A673 (cell line): ENCODE results near the gene MAL. TPM values are rescaled to one million over a fixed set of nuclear protein-coding genes. Genes with fewer than 3 reads are reported as not detected.

ENCODE experiments used
- BruUV-seq: library from RNA; stranded (reverse); fragments of 400-500 nt; replicated peaks from 2 replicates; lab custom pipeline; 2021; lab: Mats Ljungman, UMichigan
- CTCF ChIA-PET: fragments of 300-600 bp; sonication (Branson Sonifier 250); formaldehyde crosslinking; loops from one replicate; lab custom pipeline; 2022; ENCODE audit warnings: antibody characterized with exemption; lab: Charles Lee
- POLR2A ChIA-PET: fragments of 300-600 bp; sonication (Branson Sonifier 250); formaldehyde crosslinking; loops from one replicate; lab custom pipeline; 2022; ENCODE audit warnings: antibody characterized with exemption; ENCODE audit not compliant: low non-redundant PET; lab: Charles Lee
- DNase-seq: peaks from one replicate; pipeline ENCODE4 v3.0.0-alpha.2; 2015; ENCODE audit warnings: low spot score
- H3K27ac ChIP-seq: fragments of 200-600 bp; sonication (generic); 2 replicates; pipeline ENCODE4 v1.5.1; 2016; ENCODE audit warnings: mixed run types, low read depth, mild to moderate bottlenecking, mixed read lengths, antibody characterized with exemption, low read length; ENCODE audit not compliant: poor library complexity, severe bottlenecking
- H3K27me3 ChIP-seq: fragments of 200-600 bp; sonication (generic); replicated peaks from 2 replicates; pipeline ENCODE4 v1.6.1; 2017; ENCODE audit warnings: mixed run types, low read depth, mild to moderate bottlenecking, mixed read lengths, antibody characterized with exemption, low read length; ENCODE audit not compliant: insufficient read depth, poor library complexity
- H3K36me3 ChIP-seq: fragments of 200-600 bp; sonication (generic); 2 replicates; pipeline ENCODE4 v1.6.1; 2016; ENCODE audit warnings: mixed run types, mild to moderate bottlenecking, mixed read lengths, antibody characterized with exemption, low read length; ENCODE audit not compliant: insufficient read depth, poor library complexity, severe bottlenecking
- H3K4me1 ChIP-seq: fragments of 200-600 bp; sonication (generic); 2 replicates; pipeline ENCODE4 v1.6.1; 2017; ENCODE audit warnings: mixed run types, mild to moderate bottlenecking, mixed read lengths, antibody characterized with exemption, low read length; ENCODE audit not compliant: insufficient read depth, poor library complexity, severe bottlenecking
- H3K4me3 ChIP-seq: fragments of 200-600 bp; sonication (generic); 2 replicates; pipeline ENCODE4 v1.5.1; 2016; ENCODE audit warnings: low read depth, mixed run types, mild to moderate bottlenecking, mixed read lengths, low read length; ENCODE audit not compliant: poor library complexity, severe bottlenecking
- H3K9me3 ChIP-seq: fragments of 200-600 bp; sonication (generic); 2 replicates; pipeline ENCODE4 v1.6.1; 2016; ENCODE audit warnings: mixed run types, low read depth, mild to moderate bottlenecking, mixed read lengths, antibody characterized with exemption, low read length; ENCODE audit not compliant: poor library complexity, severe bottlenecking
- CTCF ChIP-seq: fragments of 300-800, 200-600 bp; sonication (generic); conservative IDR thresholded peaks from 2 replicates; pipeline ENCODE4 v1.5.1; 2017; ENCODE audit warnings: low read depth, mild to moderate bottlenecking, antibody characterized with exemption, low read length, moderate library complexity, mixed read lengths
- EZH2 ChIP-seq: fragments of 200-600 bp; sonication (generic); IDR thresholded peaks from 2 replicates; pipeline ENCODE4 v1.6.1; 2017; ENCODE audit warnings: borderline replicate concordance, low read depth, mild to moderate bottlenecking, mixed read lengths, antibody characterized with exemption, low read length; ENCODE audit not compliant: poor library complexity, severe bottlenecking
- intact Hi-C: fragments of 100-400 bp; cut with micrococcal nuclease; formaldehyde crosslinking; loops from one replicate; pipeline ENCODE4 v1.10.0; 2022; ENCODE audit not compliant: unreplicated experiment
- total RNA-seq: library from RNA; stranded (reverse); gene quantifications from 2 replicates; pipeline ENCODE4 v1.2.3, GENCODE V29; 2021

Gene MAL
- total RNA-seq, 1 experiment from 2014 or later, result not detected

GRCh38 chr2:94992360-94992759 lies 33.1 kb upstream of the MAL start:
- H3K4me1 ChIP-seq, result peaks cover 16% of the 10 kb centered on the region
- H3K9me3 ChIP-seq, result no peaks in the 10 kb centered on the region
- ChIA-PET CTCF (no interaction called here), POLR2A (no interaction called here)
- TF ChIP-seq CTCF, result no peak
- TF ChIP-seq EZH2, result no peak
- H3K4me3 ChIP-seq, result no peak overlapping the region
- no peak overlapping the region for H3K27ac ChIP-seq
- intact Hi-C loops, result no loop called here
- peaks cover 12% of the 10 kb centered on the region for H3K27me3 ChIP-seq
- no peaks in the 10 kb centered on the region for H3K36me3 ChIP-seq
- no peak for DNase-seq
- no TSS peak for BruUV-seq

- Histone ChIP-seq H3K9me3 (no peaks in the 10 kb centered on the region), H3K27me3 (peaks cover 12% of the 10 kb centered on the region), H3K36me3 (no peaks in the 10 kb centered on the region), H3K27ac (no peak overlapping the region), H3K4me3 (no peak overlapping the region), H3K4me1 (peaks cover 16% of the 10 kb centered on the region)
- POLR2A ChIA-PET, result no interaction called here
- BruUV-seq, result no TSS peak
- intact Hi-C loops, result no loop called here
- CTCF ChIA-PET, result no interaction called here
- no peak for DNase-seq
- TF ChIP-seq EZH2 (no peak), CTCF (no peak)
Measured at GRCh38 chr2:94993176-94994062, 32.1 kb upstream of the MAL start.

- Histone ChIP-seq H3K4me1 (peaks cover 16% of the 10 kb centered on the region), H3K27ac (no peak overlapping the region), H3K9me3 (no peaks in the 10 kb centered on the region), H3K27me3 (peaks cover 7% of the 10 kb centered on the region), H3K4me3 (no peak overlapping the region), H3K36me3 (no peaks in the 10 kb centered on the region)
- CTCF ChIA-PET, result no interaction called here
- BruUV-seq, result no TSS peak
- POLR2A ChIA-PET, result no interaction called here
- TF ChIP-seq CTCF (no peak), EZH2 (no peak)
- intact Hi-C loops, result no loop called here
- no peak for DNase-seq
Measured at GRCh38 chr2:94994063-94994913, 31.2 kb upstream of the MAL start.
